Stimulated activated CD8-positive, alpha-beta memory T cell treated with anti-CD3 and anti-CD28 coated beads, Interleukin-7, amount 100 ng/mL, for 48 hours (primary cell): ENCODE results near the gene FAM13C.

Source experiments
- DNase-seq, 2 donors: peaks; one replicate each; pipeline ENCODE4 v3.0.0-alpha.2; 2020; ENCODE audit warnings: low read depth in 1 of 2; ENCODE audit errors: extremely low read depth in 1 of 2

Gene FAM13C

DNA sequence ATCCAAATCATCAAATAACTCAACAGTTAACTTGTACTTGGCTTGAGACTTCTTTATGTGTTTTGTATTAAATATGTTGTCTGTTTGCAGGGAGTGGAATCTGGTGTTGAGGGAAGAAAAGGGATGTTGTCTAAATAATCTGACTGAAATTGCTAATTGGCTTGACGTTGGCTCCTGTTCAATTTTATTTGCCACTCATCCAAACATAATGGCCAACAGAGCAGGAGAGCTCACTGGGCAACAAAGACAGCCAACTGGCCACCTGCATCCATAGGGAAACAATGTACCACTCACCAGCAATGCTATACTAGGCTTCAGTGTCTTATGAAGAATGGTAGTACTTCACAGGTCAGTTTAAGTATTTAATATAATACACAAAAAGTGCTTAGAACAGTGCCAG is 80.5 kb downstream of the FAM13C start:
- DNase-seq: no peak

GRCh38 chr10:59279991-59280505 is 82.3 kb downstream of the FAM13C start:
- no peak for DNase-seq

DNA sequence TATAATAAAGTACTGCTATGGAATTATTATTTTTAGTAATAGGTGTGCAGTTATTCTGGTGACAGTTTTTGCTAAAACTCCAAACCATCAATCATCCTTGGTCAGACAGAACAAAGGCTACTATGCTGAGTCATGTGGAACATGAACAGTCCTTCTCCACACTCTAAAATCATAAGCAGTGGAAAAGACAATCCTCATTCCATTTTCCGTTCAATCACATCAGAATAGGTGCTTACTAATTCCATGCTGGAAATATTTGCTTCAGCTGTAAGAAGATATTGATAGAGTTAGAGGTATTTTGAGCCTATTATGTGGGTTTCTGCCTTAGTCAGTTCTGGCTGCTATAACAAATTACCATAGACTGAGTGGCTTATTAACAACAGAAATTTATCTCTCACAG is 82.9 kb downstream of the FAM13C start:
- DNase-seq: no peak

DNA sequence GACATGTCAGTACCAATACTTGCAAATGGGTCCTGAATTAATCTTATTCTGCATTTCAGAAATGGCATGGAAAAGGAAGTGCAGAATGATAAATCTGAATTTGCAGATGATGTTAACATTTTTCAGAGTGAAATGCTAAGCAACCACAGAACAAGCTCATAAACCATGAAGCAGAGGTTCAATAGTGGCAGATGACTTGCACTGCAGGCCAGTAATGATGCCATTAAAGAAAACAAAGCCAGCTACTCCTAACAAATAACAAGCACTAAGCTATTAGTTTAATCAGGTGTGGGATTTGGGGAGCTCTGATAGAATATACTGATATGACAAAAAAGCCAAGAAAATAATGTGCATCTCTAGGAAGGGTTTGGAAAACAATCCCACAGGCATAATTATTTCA is 85.4 kb downstream of the FAM13C start:
- no peak for DNase-seq

GRCh38 chr10:59276133-59276532 is 86.2 kb downstream of the FAM13C start:
- no peak for DNase-seq

DNA sequence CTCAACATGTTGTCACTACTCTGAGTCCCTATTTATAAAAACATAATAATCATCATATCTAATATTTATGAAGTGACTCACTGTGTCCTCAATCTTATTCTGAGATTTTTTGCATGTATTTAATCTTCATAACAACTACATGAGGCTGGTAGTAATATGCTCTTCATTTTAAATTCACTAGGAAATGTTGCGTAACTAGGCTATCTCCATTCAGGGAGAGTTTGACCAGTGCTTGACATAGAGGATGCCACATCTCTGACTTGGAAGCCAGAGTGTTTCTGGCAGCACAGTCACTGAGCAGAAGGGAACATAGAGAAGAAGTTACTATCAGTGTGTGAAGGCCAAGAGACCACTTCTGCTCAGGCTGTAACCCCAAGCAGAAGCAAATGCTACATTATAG is 88.9 kb downstream of the FAM13C start:
- no peak for DNase-seq

- DNase-seq: no peak
These were observed 90.3 kb downstream of the FAM13C start for GRCh38 chr10:59272061-59272460.

DNA sequence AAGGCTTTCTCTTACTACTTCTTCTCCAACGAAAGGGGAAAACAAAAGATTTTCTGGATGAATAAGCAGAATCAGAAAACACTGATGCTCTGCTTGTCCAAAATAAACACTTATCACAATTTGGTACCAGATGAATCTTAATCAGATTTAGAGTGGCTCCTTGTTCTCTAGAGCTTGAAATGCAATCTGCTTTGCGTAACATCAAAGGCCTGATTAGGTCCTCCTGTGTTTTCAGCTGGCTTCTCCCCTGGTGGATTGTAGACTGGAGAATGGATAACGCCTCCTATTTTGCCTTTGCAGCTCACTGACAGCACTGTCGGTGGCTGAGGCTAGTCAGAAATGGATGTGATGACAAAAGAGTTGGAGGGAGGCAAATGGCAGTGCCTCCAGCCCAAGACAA is 91.2 kb downstream of the FAM13C start:
- DNase-seq: no peak

GRCh38 chr10:59270492-59270891 is 91.9 kb downstream of the FAM13C start:
- DNase-seq: no peak

GRCh38 chr10:59269651-59270050 is 92.7 kb downstream of the FAM13C start:
- no peak for DNase-seq

DNA sequence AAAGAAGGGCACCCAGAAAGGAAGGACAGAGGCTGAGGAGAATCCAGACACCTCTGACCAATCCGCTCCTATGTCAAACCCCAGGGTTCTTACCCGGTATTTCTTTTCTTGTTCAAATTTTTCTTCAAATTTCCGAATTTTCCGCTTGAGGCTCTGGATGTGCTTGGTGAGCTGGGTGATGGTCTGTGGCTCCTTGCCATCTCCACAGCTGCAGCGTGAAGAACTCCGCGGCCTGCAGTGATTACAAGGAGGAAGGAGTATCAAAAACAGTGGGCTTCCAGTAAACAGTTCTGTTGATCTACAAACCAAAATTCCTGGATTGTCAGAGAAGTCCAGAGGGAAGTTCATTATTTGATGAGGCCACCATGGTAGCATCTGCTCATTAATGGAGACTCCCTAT is 93.9 kb downstream of the FAM13C start:
- DNase-seq: no peak

DNA sequence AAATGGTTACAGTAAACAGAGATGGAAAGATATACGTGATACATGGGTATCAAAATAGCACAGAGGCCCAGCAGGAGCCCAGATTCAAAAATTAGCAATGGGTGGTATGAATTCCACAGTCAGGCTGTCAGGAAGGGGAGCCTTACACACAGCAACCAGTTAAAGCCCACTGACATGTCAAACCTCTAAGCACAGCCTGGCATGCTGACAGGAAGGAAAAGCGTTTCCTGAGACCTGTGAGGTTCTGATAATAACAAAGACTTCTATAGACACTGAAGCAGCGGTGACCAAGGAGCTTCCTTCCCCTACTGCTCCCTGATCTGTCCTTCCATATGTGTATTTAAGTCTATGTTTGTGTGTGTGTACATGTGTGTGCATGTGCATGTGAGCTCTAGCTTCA is 96.0 kb downstream of the FAM13C start:
- no peak for DNase-seq

- no peak for DNase-seq
These were observed 97.2 kb downstream of the FAM13C start for GRCh38 chr10:59265141-59265540.

- no peak for DNase-seq
These were observed 103.5 kb downstream of the FAM13C start for GRCh38 chr10:59258890-59259289.

DNA sequence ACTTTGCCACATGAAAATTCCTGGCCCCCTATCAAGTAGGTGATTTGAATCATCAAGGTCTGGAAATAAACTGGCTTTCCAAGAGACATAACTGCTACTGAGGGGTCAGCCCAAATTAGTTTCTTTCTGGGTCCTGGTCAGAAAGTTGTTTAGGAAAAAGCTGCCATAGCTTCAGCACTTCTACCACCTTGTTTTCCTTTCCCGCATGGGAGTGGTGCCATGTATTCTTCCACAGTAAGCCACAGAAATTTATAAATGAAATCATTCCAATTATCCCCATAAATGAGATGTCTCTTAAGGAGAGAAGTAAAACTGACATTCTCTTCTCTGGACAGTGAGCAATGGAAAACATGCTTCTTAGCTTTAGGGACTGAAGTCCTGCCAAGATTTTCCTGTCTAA is 105.1 kb downstream of the FAM13C start:
- DNase-seq: no peak

GRCh38 chr10:59255463-59255862 is 106.9 kb downstream of the FAM13C start:
- no peak for DNase-seq

DNA sequence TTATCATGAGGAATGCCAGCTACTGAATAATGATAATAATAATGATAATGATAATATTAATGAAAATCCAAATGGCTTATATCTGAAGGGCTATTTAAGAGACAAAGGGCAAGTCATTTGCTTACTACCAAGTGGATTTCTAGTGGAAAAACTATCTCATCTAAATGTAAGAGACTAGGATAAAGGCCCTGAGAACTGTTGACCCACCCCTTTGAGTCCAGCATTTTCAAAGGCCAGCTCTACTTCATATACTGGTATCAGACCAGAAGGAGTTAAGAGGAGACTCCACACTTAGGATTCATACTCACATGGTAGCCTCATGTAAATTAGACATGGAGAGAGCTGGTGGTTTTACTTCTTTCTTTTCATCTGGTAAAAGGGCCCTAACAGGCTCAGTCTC is 109.9 kb downstream of the FAM13C start:
- no peak for DNase-seq

DNA sequence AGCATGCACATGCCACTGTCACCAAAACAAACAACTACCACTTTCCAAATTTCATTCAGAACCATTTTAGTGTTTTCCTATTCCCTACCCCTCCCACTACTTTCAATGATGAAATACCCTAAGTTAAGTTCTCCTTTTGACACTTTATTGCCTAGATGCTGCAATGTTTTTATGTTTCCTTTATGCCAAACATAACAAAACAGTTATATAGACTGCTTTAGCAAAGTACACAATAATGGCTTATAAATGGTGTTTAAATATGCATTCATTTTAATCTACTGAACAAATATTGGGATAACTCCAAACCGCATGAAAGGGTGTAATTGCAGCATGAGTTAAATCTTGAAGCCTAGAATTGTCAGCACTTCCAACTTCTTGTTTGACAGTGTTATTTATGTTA is 116.7 kb downstream of the FAM13C start:
- no peak for DNase-seq

DNA sequence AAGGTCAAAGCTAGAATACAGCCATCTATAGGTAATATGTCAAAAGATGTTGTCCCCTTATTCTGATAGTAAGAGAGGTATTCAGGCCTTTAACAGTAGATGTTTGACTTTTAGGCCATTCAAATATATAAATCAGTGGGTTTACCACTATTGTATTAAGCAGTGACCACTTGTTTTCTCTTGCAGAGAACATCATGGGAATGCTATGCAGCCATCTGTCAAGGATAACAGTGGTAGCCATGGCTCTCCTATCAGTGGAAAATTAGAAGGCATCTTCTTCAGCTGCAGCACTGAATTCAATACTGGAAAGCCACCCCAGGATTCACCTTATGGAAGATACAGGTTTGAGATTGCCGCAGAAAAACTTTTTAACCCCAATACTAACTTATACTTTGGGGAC is 117.5 kb downstream of the FAM13C start:
- DNase-seq: no peak

- DNase-seq: no peak
These were observed 118.6 kb downstream of the FAM13C start for GRCh38 chr10:59243611-59244195.

GRCh38 chr10:59242991-59243390 is 119.4 kb downstream of the FAM13C start:
- no peak for DNase-seq

- DNase-seq: no peak
These were observed 120.3 kb downstream of the FAM13C start for GRCh38 chr10:59242057-59242456.

GRCh38 chr10:59240582-59241183 is 121.7 kb downstream of the FAM13C start:
- no peak for DNase-seq
